Measurements from ENCODE around the gene CSF1R.

Gene CSF1R

GRCh38 chr5:150120617-150121447, 34.5 kb upstream of the CSF1R start:
- DNase-seq (ENCODE audit: low read depth in 2 of 2, low spot score in 1 of 2), result no peak

- no peak for DNase-seq (ENCODE audit: low read depth in 2 of 2, low spot score in 1 of 2)
These were observed 33.7 kb upstream of the CSF1R start for GRCh38 chr5:150120062-150120441.

- DNase-seq (ENCODE audit: low read depth in 2 of 2, low spot score in 1 of 2), result no peak
These were observed 33.2 kb upstream of the CSF1R start for GRCh38 chr5:150119421-150120061.

- DNase-seq (ENCODE audit: low read depth in 2 of 2, low spot score in 1 of 2), result no peak
These were observed 32.3 kb upstream of the CSF1R start for GRCh38 chr5:150118561-150119229.

GRCh38 chr5:150117945-150118560, 31.7 kb upstream of the CSF1R start:
- DNase-seq (ENCODE audit: low read depth in 2 of 2, low spot score in 1 of 2), result no peak

- no peak for DNase-seq (ENCODE audit: low read depth in 2 of 2, low spot score in 1 of 2)
These were observed 30.5 kb upstream of the CSF1R start for GRCh38 chr5:150116667-150117400.

- DNase-seq (ENCODE audit: low read depth in 2 of 2, low spot score in 1 of 2), result no peak
These were observed 28.5 kb upstream of the CSF1R start for GRCh38 chr5:150114773-150115408.

- no peak for DNase-seq (ENCODE audit: low read depth in 2 of 2, low spot score in 1 of 2)
These were observed 27.8 kb upstream of the CSF1R start for GRCh38 chr5:150114102-150114641.

GRCh38 chr5:150113047-150113744, 26.8 kb upstream of the CSF1R start:
- DNase-seq (ENCODE audit: low read depth in 2 of 2, low spot score in 1 of 2), result no peak

GRCh38 chr5:150112201-150113046, 26.1 kb upstream of the CSF1R start:
- DNase-seq (ENCODE audit: low read depth in 2 of 2, low spot score in 1 of 2), result no peak

GRCh38 chr5:150111122-150111521, 24.8 kb upstream of the CSF1R start:
- DNase-seq (ENCODE audit: low read depth in 2 of 2, low spot score in 1 of 2), result no peak

GRCh38 chr5:150109921-150110320, 23.6 kb upstream of the CSF1R start:
- no peak for DNase-seq (ENCODE audit: low read depth in 2 of 2, low spot score in 1 of 2)

GRCh38 chr5:150108711-150109514, 22.6 kb upstream of the CSF1R start:
- DNase-seq (ENCODE audit: low read depth in 2 of 2, low spot score in 1 of 2), result no peak

GRCh38 chr5:150107909-150108447, 21.6 kb upstream of the CSF1R start:
- DNase-seq (ENCODE audit: low read depth in 2 of 2, low spot score in 1 of 2), result no peak

GRCh38 chr5:150106674-150107426, 20.5 kb upstream of the CSF1R start:
- no peak for DNase-seq (ENCODE audit: low read depth in 2 of 2, low spot score in 1 of 2)

- DNase-seq (ENCODE audit: low read depth in 2 of 2, low spot score in 1 of 2), result no peak
These were observed 19.7 kb upstream of the CSF1R start for GRCh38 chr5:150105928-150106615.

Measured in stimulated activated CD8-positive, alpha-beta memory T cell treated with anti-CD3 and anti-CD28 coated beads, Interleukin-4, amount 100 ng/mL, for 4 hours (primary cell).